ENCODE results near the gene CSRNP3.

DNA sequence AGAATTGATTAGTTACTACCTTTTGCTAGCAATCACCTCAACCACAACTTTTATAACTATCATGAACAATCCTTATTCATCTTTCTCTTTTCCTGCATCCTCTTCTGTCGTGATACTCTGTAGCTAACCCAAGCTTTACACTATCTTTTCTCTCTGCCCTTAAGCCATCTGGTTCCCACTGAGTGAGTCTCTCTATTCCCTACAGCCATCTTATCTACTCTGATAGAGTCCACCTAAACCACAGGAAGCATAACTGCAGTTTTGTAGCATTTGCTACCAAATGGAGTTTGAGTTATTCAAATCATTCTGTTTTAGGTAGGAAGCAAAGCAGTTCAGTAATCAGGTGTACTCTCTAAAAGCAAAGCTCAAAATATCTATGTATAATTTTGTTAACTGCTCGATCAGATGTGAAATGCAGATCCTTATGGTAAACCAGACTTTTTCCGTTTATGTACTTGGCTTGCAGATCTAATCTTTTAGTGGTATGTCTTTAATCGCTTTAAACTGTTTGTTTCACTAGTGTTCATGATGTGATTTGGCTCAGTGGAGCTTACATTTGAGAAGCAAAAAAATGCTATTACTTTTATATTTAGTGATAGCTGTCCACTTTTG, 91.0 kb downstream of the CSRNP3 start:
- TF ChIP-seq, protein P1, sequence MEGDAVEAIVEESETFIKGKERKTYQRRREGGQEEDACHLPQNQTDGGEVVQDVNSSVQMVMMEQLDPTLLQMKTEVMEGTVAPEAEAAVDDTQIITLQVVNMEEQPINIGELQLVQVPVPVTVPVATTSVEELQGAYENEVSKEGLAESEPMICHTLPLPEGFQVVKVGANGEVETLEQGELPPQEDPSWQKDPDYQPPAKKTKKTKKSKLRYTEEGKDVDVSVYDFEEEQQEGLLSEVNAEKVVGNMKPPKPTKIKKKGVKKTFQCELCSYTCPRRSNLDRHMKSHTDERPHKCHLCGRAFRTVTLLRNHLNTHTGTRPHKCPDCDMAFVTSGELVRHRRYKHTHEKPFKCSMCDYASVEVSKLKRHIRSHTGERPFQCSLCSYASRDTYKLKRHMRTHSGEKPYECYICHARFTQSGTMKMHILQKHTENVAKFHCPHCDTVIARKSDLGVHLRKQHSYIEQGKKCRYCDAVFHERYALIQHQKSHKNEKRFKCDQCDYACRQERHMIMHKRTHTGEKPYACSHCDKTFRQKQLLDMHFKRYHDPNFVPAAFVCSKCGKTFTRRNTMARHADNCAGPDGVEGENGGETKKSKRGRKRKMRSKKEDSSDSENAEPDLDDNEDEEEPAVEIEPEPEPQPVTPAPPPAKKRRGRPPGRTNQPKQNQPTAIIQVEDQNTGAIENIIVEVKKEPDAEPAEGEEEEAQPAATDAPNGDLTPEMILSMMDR (IDR thresholded peaks at IDR 0.05), result no peak
- no peak for TF ChIP-seq POLR2AphosphoS5 (IDR thresholded peaks at IDR 0.05; ENCODE audit: low read depth, low read length)
- TF ChIP-seq, protein P2, sequence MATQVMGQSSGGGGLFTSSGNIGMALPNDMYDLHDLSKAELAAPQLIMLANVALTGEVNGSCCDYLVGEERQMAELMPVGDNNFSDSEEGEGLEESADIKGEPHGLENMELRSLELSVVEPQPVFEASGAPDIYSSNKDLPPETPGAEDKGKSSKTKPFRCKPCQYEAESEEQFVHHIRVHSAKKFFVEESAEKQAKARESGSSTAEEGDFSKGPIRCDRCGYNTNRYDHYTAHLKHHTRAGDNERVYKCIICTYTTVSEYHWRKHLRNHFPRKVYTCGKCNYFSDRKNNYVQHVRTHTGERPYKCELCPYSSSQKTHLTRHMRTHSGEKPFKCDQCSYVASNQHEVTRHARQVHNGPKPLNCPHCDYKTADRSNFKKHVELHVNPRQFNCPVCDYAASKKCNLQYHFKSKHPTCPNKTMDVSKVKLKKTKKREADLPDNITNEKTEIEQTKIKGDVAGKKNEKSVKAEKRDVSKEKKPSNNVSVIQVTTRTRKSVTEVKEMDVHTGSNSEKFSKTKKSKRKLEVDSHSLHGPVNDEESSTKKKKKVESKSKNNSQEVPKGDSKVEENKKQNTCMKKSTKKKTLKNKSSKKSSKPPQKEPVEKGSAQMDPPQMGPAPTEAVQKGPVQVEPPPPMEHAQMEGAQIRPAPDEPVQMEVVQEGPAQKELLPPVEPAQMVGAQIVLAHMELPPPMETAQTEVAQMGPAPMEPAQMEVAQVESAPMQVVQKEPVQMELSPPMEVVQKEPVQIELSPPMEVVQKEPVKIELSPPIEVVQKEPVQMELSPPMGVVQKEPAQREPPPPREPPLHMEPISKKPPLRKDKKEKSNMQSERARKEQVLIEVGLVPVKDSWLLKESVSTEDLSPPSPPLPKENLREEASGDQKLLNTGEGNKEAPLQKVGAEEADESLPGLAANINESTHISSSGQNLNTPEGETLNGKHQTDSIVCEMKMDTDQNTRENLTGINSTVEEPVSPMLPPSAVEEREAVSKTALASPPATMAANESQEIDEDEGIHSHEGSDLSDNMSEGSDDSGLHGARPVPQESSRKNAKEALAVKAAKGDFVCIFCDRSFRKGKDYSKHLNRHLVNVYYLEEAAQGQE (IDR thresholded peaks at IDR 0.05; ENCODE audit: insufficient read depth in 1 of 2, low read depth in 2 of 2, low read length in 1 of 2), result no peak
- TF ChIP-seq TCF7L2 (IDR thresholded peaks at IDR 0.05; ENCODE audit: low read depth, low read length), result no peak

All from Panc1 (cell line).